ENCODE measurements around the gene CHN1.

DNA sequence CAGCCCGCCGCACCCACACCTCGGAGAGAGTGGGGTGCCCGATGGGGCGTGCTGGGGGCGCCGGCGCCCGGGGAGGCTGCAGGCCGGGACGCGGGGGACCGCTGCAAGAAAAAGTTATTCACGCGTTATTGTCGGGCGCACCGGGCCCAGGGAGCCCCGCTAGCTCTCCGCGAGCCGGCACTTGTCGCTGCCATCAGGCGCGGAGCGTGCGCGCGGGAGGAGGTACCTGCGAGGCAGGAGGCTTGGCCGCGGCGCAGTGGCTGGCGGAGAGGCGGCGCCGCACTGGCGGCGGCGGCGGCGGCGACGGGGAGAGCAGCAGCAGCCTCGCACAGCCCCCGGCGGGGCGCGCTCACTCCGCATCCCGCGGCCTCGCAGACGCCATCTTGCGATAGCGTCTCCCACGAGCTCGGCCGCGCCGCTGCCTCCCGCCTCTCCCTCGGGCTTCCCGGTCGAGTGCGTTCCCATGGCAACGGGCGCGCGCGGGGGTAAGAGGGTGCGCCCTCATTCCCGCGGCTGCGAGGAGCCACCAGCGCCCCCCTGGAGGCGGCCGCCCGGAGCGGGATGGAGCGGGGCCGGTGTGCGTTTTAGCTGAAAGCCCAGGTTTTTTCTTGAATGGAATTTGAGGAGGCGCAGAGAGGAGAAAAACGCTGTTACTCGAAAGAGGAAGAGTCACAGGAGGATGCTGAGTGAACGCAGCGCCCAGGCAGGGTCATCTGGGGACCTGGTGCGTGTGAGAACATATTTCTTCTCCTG, at the start of gene CHN1:
- no peak for TF ChIP-seq FOXK2 (IDR thresholded peaks at IDR 0.05)
- no peak for TF ChIP-seq ELF4 (IDR thresholded peaks at IDR 0.05)
- TF ChIP-seq BHLHE40 (IDR thresholded peaks at IDR 0.05; ENCODE audit: borderline replicate concordance): no peak
- no peak for TF ChIP-seq L3MBTL2 (conservative IDR thresholded peaks at IDR 0.05)
